SK-N-MC (cell line): Measurements from ENCODE around the gene CD34.

Experiments
- DNase-seq: peaks from one replicate; pipeline ENCODE4 v3.0.0-alpha.2; 2011; ENCODE audit warnings: low read depth, low spot score
- H3K27ac ChIP-seq: fragments of 200-600 bp; sonication (generic); 2 replicates; pipeline ENCODE4 v1.5.1; 2016; ENCODE audit warnings: mixed run types
- H3K36me3 ChIP-seq: fragments of 200-600 bp; sonication (generic); 2 replicates; pipeline ENCODE4 v1.6.1; 2017; ENCODE audit warnings: antibody characterized with exemption, low read length, mixed read lengths; ENCODE audit not compliant: insufficient read depth
- H3K4me3 ChIP-seq: fragments of 200-600 bp; sonication (generic); 2 replicates; pipeline ENCODE4 v1.5.1; 2016
- H3K9ac ChIP-seq: fragments of 200-600 bp; sonication (generic); 2 replicates; pipeline ENCODE4 v1.8.0; 2017; ENCODE audit warnings: mixed run types, mixed read lengths; ENCODE audit not compliant: insufficient read length
- H3K9me3 ChIP-seq: fragments of 200-600 bp; sonication (generic); 2 replicates; pipeline ENCODE4 v1.6.1; 2017; ENCODE audit warnings: low read depth, mild to moderate bottlenecking, antibody characterized with exemption, low read length, moderate library complexity, mixed read lengths
- EZH2 ChIP-seq: fragments of 200-600 bp; sonication (generic); IDR thresholded peaks from one replicate; pipeline ENCODE4 v1.6.1; 2017; ENCODE audit warnings: antibody characterized with exemption
- FOXP2 ChIP-seq: optimal IDR thresholded peaks from 2 replicates; pipeline ENCODE3; 2011; ENCODE audit warnings: mild to moderate bottlenecking, moderate library complexity; ENCODE audit not compliant: insufficient read depth; ENCODE audit errors: extremely low read length, control extremely low read depth
- POLR2AphosphoS5 ChIP-seq: IDR thresholded peaks from 2 replicates; pipeline ENCODE4 v1.6.1; 2012; ENCODE audit warnings: mild to moderate bottlenecking, low read depth, low read length, borderline replicate concordance

Gene CD34

DNA sequence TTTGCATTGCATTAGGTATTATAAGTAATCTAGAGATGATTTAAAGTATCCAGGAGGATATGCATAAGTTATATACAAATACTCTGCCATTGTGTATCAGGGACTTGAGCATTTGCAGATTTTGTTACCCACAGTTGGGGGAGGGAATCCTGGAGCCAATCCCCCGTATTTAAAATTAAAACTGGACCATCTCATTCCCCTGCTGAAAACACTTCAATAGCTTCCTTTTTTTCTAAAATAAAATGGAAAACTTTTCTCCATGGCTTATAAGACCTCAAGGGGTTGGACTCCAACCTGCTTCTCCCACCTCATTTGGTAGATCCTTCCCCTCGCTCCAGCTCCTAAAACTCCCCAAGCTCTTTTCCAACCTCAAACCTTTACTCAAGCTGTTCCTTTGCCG lies 10.4 kb upstream of the CD34 start:
- TF ChIP-seq FOXP2 (no peak), POLR2AphosphoS5 (no peak), EZH2 (no peak)
- H3K27ac ChIP-seq: no peak overlapping the region

GRCh38 chr1:207920444-207921021 lies 9.6 kb upstream of the CD34 start:
- Histone ChIP-seq H3K9me3 (no peaks in the 10 kb centered on the region), H3K36me3 (no peaks in the 10 kb centered on the region), H3K27ac (no peak overlapping the region), H3K9ac (no peak overlapping the region), H3K4me3 (no peak overlapping the region)
- DNase-seq: no peak
- TF ChIP-seq FOXP2 (no peak), EZH2 (no peak)

More for the DNA sequence above, 10.4 kb upstream of the CD34 start:
- Histone ChIP-seq H3K36me3 (no peaks in the 10 kb centered on the region), H3K9me3 (no peaks in the 10 kb centered on the region), H3K9ac (no peak overlapping the region), H3K4me3 (no peak overlapping the region)
- DNase-seq: no peak

GRCh38 chr1:207919523-207920170 lies 8.7 kb upstream of the CD34 start:
- no peaks in the 10 kb centered on the region for H3K36me3 ChIP-seq
- no peaks in the 10 kb centered on the region for H3K9me3 ChIP-seq
- no peak for DNase-seq
- no peak overlapping the region for H3K9ac ChIP-seq
- TF ChIP-seq POLR2AphosphoS5: no peak
- TF ChIP-seq EZH2: no peak
- no peak for TF ChIP-seq FOXP2
- no peak overlapping the region for H3K27ac ChIP-seq
- no peak overlapping the region for H3K4me3 ChIP-seq

DNA sequence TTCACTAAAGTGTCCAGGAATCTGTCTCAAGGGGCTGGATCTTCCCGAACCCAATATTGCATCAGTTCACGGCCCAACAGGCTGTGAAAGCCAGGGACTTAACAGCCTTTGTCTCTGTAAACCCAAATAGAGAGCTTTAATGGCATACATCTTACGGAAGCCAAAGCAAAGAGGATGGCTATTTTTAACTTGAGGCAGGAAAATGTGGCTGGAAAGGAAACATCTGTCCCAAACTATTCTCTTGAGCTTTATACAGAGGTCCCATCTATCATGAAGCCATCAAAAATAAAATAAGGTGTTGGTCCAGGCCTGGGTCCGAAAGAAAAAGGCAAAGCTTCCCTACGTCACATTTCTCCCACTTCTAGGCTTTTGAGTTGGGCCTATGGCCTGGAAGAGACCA lies 7.7 kb upstream of the CD34 start:
- DNase-seq: no peak
- Histone ChIP-seq H3K27ac (no peak overlapping the region), H3K9me3 (no peaks in the 10 kb centered on the region), H3K4me3 (no peak overlapping the region), H3K9ac (no peak overlapping the region), H3K36me3 (no peaks in the 10 kb centered on the region)
- TF ChIP-seq EZH2: no peak
- TF ChIP-seq POLR2AphosphoS5: no peak
- TF ChIP-seq FOXP2: no peak

- no peak overlapping the region for H3K4me3 ChIP-seq
- H3K36me3 ChIP-seq: no peaks in the 10 kb centered on the region
- no peak for DNase-seq
- no peak overlapping the region for H3K9ac ChIP-seq
- H3K9me3 ChIP-seq: no peaks in the 10 kb centered on the region
- no peak overlapping the region for H3K27ac ChIP-seq
- TF ChIP-seq FOXP2 (no peak), EZH2 (no peak), POLR2AphosphoS5 (no peak)
Measured at GRCh38 chr1:207918011-207918410, 7.1 kb upstream of the CD34 start.

- no peak overlapping the region for H3K4me3 ChIP-seq
Measured at GRCh38 chr1:207917080-207917479, 6.2 kb upstream of the CD34 start.

GRCh38 chr1:207913951-207914350 lies 3.0 kb upstream of the CD34 start:
- H3K9me3 ChIP-seq: no peaks in the 10 kb centered on the region
- H3K9ac ChIP-seq: no peak overlapping the region
- H3K4me3 ChIP-seq: no peak overlapping the region
- no peaks in the 10 kb centered on the region for H3K36me3 ChIP-seq
- DNase-seq: no peak
- H3K27ac ChIP-seq: no peak overlapping the region
- TF ChIP-seq FOXP2 (no peak), POLR2AphosphoS5 (no peak)

More at GRCh38 chr1:207917080-207917479, 6.2 kb upstream of the CD34 start:
- H3K27ac ChIP-seq: no peak overlapping the region
- H3K36me3 ChIP-seq: no peaks in the 10 kb centered on the region
- no peak overlapping the region for H3K9ac ChIP-seq
- no peak for TF ChIP-seq POLR2AphosphoS5
- TF ChIP-seq FOXP2: no peak
- TF ChIP-seq EZH2: no peak
- DNase-seq: no peak
- H3K9me3 ChIP-seq: no peaks in the 10 kb centered on the region

DNA sequence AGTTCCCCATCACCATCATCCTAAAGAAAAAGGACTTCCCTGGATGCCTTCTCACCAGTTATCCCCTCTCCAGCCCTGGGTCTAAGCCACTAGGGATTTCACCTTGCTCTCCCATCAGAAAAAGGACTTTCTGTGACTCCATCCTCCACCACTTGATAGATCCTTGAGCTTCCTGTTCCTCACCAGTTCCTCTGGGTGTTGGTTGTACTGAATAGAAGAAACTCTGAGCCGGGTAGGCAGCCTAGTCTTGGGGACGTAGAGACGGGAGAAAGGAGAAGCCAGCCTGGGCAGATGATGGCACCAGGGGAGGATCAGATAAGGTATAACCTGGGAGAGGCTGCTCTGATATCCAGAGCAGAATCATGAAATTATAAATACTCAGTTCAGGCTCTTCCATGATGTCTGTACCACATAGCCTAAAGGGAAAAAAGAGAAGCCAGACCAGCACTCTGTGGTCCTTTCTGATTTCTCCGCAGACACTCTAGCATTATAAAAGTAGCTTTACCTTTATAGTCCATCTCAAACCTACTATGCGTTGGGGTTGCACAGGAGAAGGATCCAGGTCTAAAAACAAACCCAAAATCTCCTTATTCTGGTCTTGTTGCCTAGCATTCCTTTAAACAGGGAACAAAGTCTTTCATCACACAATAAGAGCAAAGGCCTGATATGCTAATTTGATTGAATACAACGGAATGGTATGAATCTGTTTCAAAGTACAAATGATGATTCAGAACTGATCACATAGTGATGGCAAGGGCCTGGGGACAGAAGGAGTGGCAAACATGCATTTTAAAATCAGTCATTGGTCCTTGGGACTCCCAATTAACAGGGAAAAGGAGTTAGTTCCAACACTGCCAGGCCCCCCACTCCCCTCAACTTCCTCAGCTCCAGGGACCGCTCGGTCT lies 1.2 kb upstream of the CD34 start:
- no peak overlapping the region for H3K9ac ChIP-seq
- no peak overlapping the region for H3K4me3 ChIP-seq
- H3K27ac ChIP-seq: no peak overlapping the region
- H3K36me3 ChIP-seq: no peaks in the 10 kb centered on the region
- TF ChIP-seq POLR2AphosphoS5 (no peak), FOXP2 (no peak), EZH2 (no peak)
- DNase-seq: no peak
- H3K9me3 ChIP-seq: no peaks in the 10 kb centered on the region
